ENCODE results near the gene NT5DC3.

The NT5DC3 gene

DNA sequence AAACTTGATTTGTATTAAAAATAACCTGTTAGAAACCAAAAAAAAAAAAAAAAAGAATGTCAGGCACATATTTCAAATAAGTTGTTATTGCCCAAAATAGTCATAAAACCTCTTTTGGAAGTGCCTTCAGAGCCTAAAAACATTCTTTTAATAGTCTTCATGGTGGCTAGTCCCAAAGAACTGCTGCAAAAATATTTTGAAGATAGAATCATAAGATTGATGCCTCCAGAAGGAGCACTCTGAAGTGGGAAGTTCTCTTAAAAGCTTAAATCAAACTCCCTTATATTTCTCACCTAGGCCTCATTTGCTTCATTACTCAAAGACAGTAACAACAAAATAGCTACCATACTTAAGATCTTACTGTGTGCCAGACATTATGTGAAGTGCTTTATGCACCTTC lies 27.2 kb upstream of the NT5DC3 start:
- peaks cover 3% of the 10 kb centered on the region for H3K27me3 Mint-ChIP-seq

DNA sequence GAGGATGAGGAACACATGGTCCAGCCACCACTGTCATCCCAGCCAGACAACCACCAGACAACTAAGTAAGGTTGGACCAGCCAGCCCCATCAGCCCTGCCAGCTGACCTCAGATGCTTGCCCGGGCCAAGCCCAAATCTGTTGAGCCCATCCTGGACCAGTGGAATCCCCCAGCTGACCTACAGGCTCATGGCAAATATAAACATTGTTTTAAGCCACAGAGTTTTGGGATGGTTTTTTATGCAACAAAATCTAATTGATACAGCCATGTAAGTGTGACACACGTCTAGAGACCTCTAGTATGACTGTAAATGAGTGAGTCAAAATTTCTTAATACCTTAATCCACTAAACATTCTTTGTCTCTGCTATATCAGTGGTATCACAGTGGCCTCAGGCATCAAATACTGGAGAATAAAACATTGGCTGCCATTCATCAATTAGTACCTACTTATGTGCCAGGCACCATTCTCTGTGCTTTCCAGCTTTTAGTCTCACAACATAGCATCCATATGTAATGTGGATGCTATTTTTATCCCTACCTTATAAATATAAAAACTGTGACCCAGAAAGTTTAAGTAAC lies 24.2 kb upstream of the NT5DC3 start:
- Mint-ChIP-seq H3K4me3 (no peak overlapping the region), H3K27me3 (no peaks in the 10 kb centered on the region), H3K9me3 (no peaks in the 10 kb centered on the region), H3K36me3 (ENCODE audit: low read depth) (no peaks in the 10 kb centered on the region), H3K4me1 (no peaks in the 10 kb centered on the region), H3K27ac (no peak overlapping the region)
- no peak for DNase-seq
- ATAC-seq, result no peak

More for the DNA sequence above, 27.2 kb upstream of the NT5DC3 start:
- no peak overlapping the region for H3K4me3 Mint-ChIP-seq
- no peak for ATAC-seq
- H3K4me1 Mint-ChIP-seq, result no peaks in the 10 kb centered on the region
- no peak for DNase-seq
- no peaks in the 10 kb centered on the region for H3K36me3 Mint-ChIP-seq (ENCODE audit: low read depth)
- H3K27ac Mint-ChIP-seq, result no peak overlapping the region
- H3K9me3 Mint-ChIP-seq, result no peaks in the 10 kb centered on the region

DNA sequence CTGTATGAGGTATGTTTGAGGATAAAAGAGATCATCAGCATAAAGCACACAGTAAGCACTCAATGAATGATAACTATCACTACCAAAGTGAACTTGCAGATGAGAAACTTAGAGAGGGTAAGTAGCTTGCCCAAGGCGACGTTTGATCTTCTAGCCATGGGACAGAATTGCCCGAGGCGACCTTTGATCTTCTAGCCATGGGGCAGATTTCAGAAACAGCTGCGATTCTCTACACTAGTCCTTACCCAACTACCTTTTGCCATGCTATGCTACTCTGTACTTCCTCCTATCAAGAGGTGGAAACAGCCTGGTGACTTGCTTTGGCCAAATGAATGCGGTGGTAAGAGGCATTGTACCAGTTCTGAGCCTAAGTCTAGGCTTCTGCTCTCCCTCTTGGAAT lies 23.7 kb upstream of the NT5DC3 start:
- Mint-ChIP-seq H3K36me3 (ENCODE audit: low read depth) (no peaks in the 10 kb centered on the region), H3K27me3 (no peaks in the 10 kb centered on the region), H3K4me1 (no peaks in the 10 kb centered on the region), H3K27ac (no peak overlapping the region), H3K9me3 (no peaks in the 10 kb centered on the region), H3K4me3 (no peak overlapping the region)
- DNase-seq (no peak), ATAC-seq (no peak)

DNA sequence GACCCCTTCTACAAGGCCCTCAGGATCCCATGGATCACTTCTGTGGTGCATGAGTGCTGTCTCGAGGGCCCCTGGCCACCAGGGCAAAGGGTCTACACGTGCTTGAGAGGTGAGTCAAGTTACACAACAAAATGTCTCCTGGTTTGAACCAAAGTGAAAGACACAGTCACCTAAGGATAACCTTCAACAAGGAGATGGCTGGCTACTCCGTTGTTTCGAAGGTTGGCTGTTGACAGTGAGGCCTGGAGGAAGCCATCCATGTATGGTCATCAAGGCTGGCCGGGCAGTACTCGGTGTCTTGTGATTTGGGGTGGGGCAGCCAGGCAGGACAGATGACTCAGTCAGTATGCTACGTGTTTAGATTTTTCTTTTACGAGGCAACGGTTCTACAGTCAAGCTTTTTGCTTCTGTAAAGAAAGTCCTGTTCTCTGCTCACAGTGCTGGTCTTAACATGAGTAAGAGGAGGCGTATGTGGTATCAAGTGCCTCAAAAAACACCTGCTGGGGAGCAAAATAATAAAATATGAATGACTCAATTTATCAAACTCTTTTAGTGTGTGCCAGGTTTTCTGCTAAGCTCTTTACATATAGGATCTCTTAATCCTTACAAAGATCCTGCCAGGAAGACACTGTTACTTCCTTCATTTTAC lies 18.0 kb upstream of the NT5DC3 start:
- no peaks in the 10 kb centered on the region for H3K36me3 Mint-ChIP-seq (ENCODE audit: low read depth)
- DNase-seq (no peak), ATAC-seq (no peak)
- no peak overlapping the region for H3K4me3 Mint-ChIP-seq
- no peaks in the 10 kb centered on the region for H3K9me3 Mint-ChIP-seq
- no peaks in the 10 kb centered on the region for H3K4me1 Mint-ChIP-seq
- no peak overlapping the region for H3K27ac Mint-ChIP-seq
- no peaks in the 10 kb centered on the region for H3K27me3 Mint-ChIP-seq

GRCh38 chr12:103858335-103858734 lies 17.3 kb upstream of the NT5DC3 start:
- Mint-ChIP-seq H3K27ac (no peak overlapping the region), H3K36me3 (ENCODE audit: low read depth) (no peaks in the 10 kb centered on the region), H3K4me3 (no peak overlapping the region), H3K27me3 (no peaks in the 10 kb centered on the region), H3K9me3 (no peaks in the 10 kb centered on the region), H3K4me1 (no peaks in the 10 kb centered on the region)
- DNase-seq (no peak), ATAC-seq (no peak)

- Mint-ChIP-seq H3K27ac (no peak overlapping the region), H3K9me3 (no peaks in the 10 kb centered on the region), H3K27me3 (no peaks in the 10 kb centered on the region), H3K4me3 (no peak overlapping the region), H3K4me1 (no peaks in the 10 kb centered on the region), H3K36me3 (ENCODE audit: low read depth) (no peaks in the 10 kb centered on the region)
- no peak for ATAC-seq
- DNase-seq, result no peak
Observed at GRCh38 chr12:103857164-103857563, 16.1 kb upstream of the NT5DC3 start.

GRCh38 chr12:103855896-103856657 lies 15.0 kb upstream of the NT5DC3 start:
- Mint-ChIP-seq H3K27ac (no peak overlapping the region), H3K36me3 (ENCODE audit: low read depth) (no peaks in the 10 kb centered on the region)
- DNase-seq, result no peak

GRCh38 chr12:103855036-103855712 lies 14.1 kb upstream of the NT5DC3 start:
- H3K36me3 Mint-ChIP-seq (ENCODE audit: low read depth), result no peaks in the 10 kb centered on the region
- peaks cover 4% of the 10 kb centered on the region for H3K4me1 Mint-ChIP-seq
- no peak for ATAC-seq
- DNase-seq, result no peak
- H3K9me3 Mint-ChIP-seq, result no peaks in the 10 kb centered on the region
- no peaks in the 10 kb centered on the region for H3K27me3 Mint-ChIP-seq
- no peak overlapping the region for H3K27ac Mint-ChIP-seq
- H3K4me3 Mint-ChIP-seq, result no peak overlapping the region

More at GRCh38 chr12:103855896-103856657, 15.0 kb upstream of the NT5DC3 start:
- no peak for ATAC-seq
- peaks cover 1% of the 10 kb centered on the region for H3K4me1 Mint-ChIP-seq
- no peaks in the 10 kb centered on the region for H3K27me3 Mint-ChIP-seq
- no peak overlapping the region for H3K4me3 Mint-ChIP-seq
- H3K9me3 Mint-ChIP-seq, result no peaks in the 10 kb centered on the region

DNA sequence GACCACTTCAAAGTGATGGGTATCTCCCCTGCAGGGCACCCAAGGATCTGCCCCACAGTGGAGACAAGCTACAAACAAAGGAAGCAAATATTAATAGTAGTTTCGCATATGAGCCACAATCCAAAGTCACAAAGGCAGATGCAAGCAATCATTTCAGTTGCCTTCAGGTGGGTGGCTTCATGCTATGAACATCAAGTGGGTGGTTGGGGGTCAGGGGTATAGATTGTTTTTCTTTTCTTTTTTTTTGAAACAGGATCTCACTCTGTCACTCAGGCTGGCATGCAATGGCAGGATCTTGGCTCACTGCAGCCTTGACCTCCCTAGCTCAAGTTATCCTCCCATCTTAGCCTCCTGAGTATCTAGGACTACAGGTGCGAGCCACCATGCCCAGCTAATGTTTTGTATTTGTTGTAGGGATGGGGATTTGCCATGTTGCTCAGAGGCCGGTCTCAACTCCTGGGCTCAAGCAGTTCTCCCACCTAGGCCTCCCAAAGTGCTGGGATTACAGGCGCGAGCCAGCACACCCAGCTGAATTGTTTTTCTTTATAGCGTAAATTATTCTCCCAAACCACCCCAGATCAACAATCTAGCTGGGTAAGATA lies 13.4 kb upstream of the NT5DC3 start:
- Mint-ChIP-seq H3K27me3 (no peaks in the 10 kb centered on the region), H3K36me3 (ENCODE audit: low read depth) (no peaks in the 10 kb centered on the region), H3K4me1 (peaks cover 4% of the 10 kb centered on the region), H3K27ac (no peak overlapping the region), H3K4me3 (no peak overlapping the region), H3K9me3 (no peaks in the 10 kb centered on the region)
- ATAC-seq (no peak), DNase-seq (no peak)

GRCh38 chr12:103852498-103852997 lies 11.5 kb upstream of the NT5DC3 start:
- H3K4me1 Mint-ChIP-seq, result peaks cover 4% of the 10 kb centered on the region
- no peak for ATAC-seq
- H3K36me3 Mint-ChIP-seq (ENCODE audit: low read depth), result no peaks in the 10 kb centered on the region
- H3K9me3 Mint-ChIP-seq, result no peaks in the 10 kb centered on the region
- H3K27ac Mint-ChIP-seq, result no peak overlapping the region
- no peaks in the 10 kb centered on the region for H3K27me3 Mint-ChIP-seq
- H3K4me3 Mint-ChIP-seq, result no peak overlapping the region
- DNase-seq, result no peak

DNA sequence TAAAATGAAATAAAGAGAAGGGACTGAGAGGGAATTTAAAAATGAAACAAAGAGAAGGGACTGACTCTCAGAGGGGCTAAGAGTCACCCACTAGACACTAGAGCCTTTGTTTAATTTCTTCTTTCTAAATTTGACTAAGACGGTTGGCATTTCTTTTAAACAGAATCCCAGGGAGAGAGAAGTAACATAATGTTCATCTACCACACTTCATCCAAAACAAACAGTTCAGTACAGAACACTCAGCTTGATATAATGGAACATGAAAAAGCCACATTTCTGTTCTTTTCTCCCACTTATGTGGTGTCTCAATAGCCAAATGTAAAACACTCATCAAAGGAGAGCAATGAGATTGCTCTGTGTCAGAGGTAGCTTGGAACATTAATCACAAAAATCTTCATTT lies 10.1 kb upstream of the NT5DC3 start:
- peak; percentile 15 for ATAC-seq
- no peak for DNase-seq
- H3K27me3 Mint-ChIP-seq, result no peaks in the 10 kb centered on the region
- no peaks in the 10 kb centered on the region for H3K9me3 Mint-ChIP-seq
- no peaks in the 10 kb centered on the region for H3K36me3 Mint-ChIP-seq (ENCODE audit: low read depth)
- no peak overlapping the region for H3K4me3 Mint-ChIP-seq
- H3K4me1 Mint-ChIP-seq, result peaks cover 4% of the 10 kb centered on the region
- H3K27ac Mint-ChIP-seq, result no peak overlapping the region

DNA sequence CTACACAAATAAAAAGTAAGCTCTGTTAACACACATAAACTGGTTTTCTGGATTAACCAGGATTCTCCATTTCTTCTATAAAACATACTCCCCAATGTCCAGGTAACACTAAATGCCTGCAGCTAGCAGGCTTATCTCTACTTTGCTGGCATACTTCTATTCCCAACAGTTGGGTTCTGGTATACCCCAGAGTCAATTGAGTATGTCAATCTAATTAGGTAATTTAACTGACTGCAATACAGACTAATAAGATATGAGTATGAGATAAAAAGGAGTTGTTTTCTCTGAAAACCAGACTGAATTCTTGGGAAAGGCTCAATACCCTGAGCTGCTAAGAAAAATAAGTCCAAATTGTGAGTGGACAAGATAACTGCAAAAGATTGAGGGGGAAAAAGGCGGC lies 9.4 kb upstream of the NT5DC3 start:
- peaks cover 4% of the 10 kb centered on the region for H3K4me1 Mint-ChIP-seq
- no peaks in the 10 kb centered on the region for H3K27me3 Mint-ChIP-seq
- no peaks in the 10 kb centered on the region for H3K36me3 Mint-ChIP-seq (ENCODE audit: low read depth)
- no peak for DNase-seq
- H3K27ac Mint-ChIP-seq, result no peak overlapping the region
- H3K4me3 Mint-ChIP-seq, result no peak overlapping the region
- no peaks in the 10 kb centered on the region for H3K9me3 Mint-ChIP-seq
- ATAC-seq, result no peak

DNA sequence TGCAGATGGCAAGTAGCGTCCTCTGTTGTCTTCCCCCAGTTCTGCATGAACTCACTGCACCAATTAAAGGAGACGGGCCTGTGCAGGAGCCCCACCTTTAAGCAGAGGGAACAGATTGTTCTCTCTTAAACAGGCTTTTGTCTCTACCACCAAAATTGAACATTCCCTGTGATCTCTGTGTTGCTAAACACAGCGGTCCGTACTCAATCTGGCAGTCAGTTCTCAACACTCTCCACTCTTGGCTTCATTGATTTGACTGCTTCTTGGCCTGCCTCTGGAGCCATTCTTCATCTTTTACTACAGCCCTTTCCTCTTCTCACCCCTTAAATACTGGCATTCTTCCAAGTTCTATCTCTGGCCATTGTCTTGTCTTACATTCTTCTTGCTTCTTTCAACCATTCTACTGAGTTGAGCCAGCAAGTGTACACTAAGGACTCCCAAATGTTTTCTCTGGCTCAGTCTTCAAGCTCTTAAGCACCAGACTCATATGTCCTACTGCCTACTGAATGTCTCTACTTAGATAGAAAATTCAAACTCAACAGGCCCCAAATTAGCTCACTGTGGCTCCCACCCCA lies 8.0 kb upstream of the NT5DC3 start:
- H3K27me3 Mint-ChIP-seq, result no peaks in the 10 kb centered on the region
- H3K9me3 Mint-ChIP-seq, result no peaks in the 10 kb centered on the region
- no peak overlapping the region for H3K27ac Mint-ChIP-seq
- ATAC-seq (no peak), DNase-seq (no peak)
- no peak overlapping the region for H3K4me3 Mint-ChIP-seq
- peaks cover 4% of the 10 kb centered on the region for H3K4me1 Mint-ChIP-seq
- no peaks in the 10 kb centered on the region for H3K36me3 Mint-ChIP-seq (ENCODE audit: low read depth)

GRCh38 chr12:103848143-103848542 lies 7.1 kb upstream of the NT5DC3 start:
- Mint-ChIP-seq H3K9me3 (no peaks in the 10 kb centered on the region), H3K27me3 (no peaks in the 10 kb centered on the region), H3K36me3 (ENCODE audit: low read depth) (no peaks in the 10 kb centered on the region), H3K27ac (no peak overlapping the region), H3K4me3 (no peak overlapping the region), H3K4me1 (peaks cover 4% of the 10 kb centered on the region)
- DNase-seq, result no peak
- no peak for ATAC-seq
